DOHH2 (cell line): ENCODE data around the gene GIMAP7.

Experiments used
- H3F3A ChIP-seq: fragments of 200-600 bp; sonication (generic), shearing (Covaris generic); 2 replicates; pipeline ENCODE4 v1.6.0; 2016; ENCODE audit warnings: antibody characterized with exemption, mild to moderate bottlenecking; ENCODE audit not compliant: control insufficient read depth, insufficient read depth
- H3K27ac ChIP-seq: fragments of 200-600 bp; sonication (generic); 2 replicates; pipeline ENCODE4 v1.5.1; 2014; ENCODE audit warnings: low read depth, mild to moderate bottlenecking, low read length, moderate library complexity
- H3K27me3 ChIP-seq: fragments of 200-600 bp; sonication (generic); 2 replicates; pipeline ENCODE4 v1.6.1; 2014; ENCODE audit warnings: mild to moderate bottlenecking, low read length, mixed read lengths; ENCODE audit not compliant: control insufficient read depth
- H3K36me3 ChIP-seq: fragments of 200-600 bp; sonication (generic); 2 replicates; pipeline ENCODE4 v1.6.1; 2014; ENCODE audit warnings: mild to moderate bottlenecking, low read length, moderate library complexity, mixed read lengths; ENCODE audit not compliant: control insufficient read depth
- H3K4me1 ChIP-seq: fragments of 200-600 bp; sonication (generic); 2 replicates; pipeline ENCODE4 v1.6.1; 2014; ENCODE audit warnings: mild to moderate bottlenecking, low read length, mixed read lengths; ENCODE audit not compliant: control insufficient read depth
- H3K4me2 ChIP-seq: fragments of 200-600 bp; sonication (generic); 2 replicates; pipeline ENCODE4 v1.6.0; 2014; ENCODE audit warnings: mild to moderate bottlenecking, low read length, moderate library complexity
- H3K4me3 ChIP-seq: fragments of 200-600 bp; sonication (generic); 2 replicates; pipeline ENCODE4 v1.5.1; 2014; ENCODE audit warnings: mild to moderate bottlenecking, low read length, mixed read lengths
- H3K79me2 ChIP-seq: fragments of 200-600 bp; sonication (generic); 2 replicates; pipeline ENCODE4 v1.6.1; 2014; ENCODE audit warnings: mild to moderate bottlenecking, low read length, mixed read lengths; ENCODE audit not compliant: control insufficient read depth
- H3K9me2 ChIP-seq: fragments of 200-600 bp; sonication (generic); replicated peaks from 2 replicates; pipeline ENCODE4 v1.6.1; 2014; ENCODE audit warnings: mild to moderate bottlenecking, low read length, mixed read lengths; ENCODE audit not compliant: control insufficient read depth
- H3K9me3 ChIP-seq: fragments of 200-600 bp; sonication (generic); 2 replicates; pipeline ENCODE4 v1.6.1; 2014; ENCODE audit warnings: antibody characterized with exemption, low read length, mixed read lengths; ENCODE audit not compliant: control insufficient read depth, insufficient read depth
- H4K20me1 ChIP-seq: fragments of 200-600 bp; sonication (generic); 2 replicates; pipeline ENCODE4 v1.6.0; 2014; ENCODE audit warnings: low read depth, mild to moderate bottlenecking, antibody characterized with exemption, low read length, moderate library complexity; ENCODE audit not compliant: control insufficient read depth, insufficient read depth
- EZH2phosphoT487 ChIP-seq: fragments of 200-600 bp; sonication (generic); IDR thresholded peaks from 2 replicates; pipeline ENCODE4 v1.6.1; 2017; ENCODE audit warnings: borderline replicate concordance, mild to moderate bottlenecking, antibody characterized with exemption, low read length, moderate library complexity, mixed read lengths
- TF ChIP-seq, protein P1 (sequence below): fragments of 200-600 bp; sonication (generic); IDR thresholded peaks from one replicate; pipeline ENCODE4 v1.5.1; 2014; ENCODE audit warnings: antibody characterized with exemption, mild to moderate bottlenecking, low read depth, low read length; ENCODE audit not compliant: poor library complexity, severe bottlenecking

The GIMAP7 gene

DNA sequence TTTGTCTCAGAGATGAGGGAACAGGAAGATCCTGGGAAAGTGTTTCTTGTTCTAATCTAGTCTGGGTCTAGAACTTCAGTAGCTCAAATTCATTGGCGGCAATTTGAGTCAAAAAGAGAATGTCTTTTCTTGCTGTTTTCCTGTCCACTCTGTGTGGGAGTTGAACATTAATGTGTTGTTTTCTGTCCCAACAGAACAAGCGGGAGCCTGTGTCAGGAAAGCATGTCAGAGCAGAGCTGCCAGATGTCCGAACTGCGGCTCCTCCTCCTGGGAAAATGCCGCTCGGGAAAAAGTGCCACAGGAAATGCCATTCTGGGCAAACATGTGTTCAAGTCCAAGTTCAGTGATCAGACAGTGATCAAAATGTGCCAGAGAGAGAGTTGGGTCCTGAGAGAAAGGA, 48.2 kb upstream of the GIMAP7 start:
- no peak overlapping the region for H3K4me2 ChIP-seq
- peaks cover 10% of the 10 kb centered on the region; the same call in 1 of the 2 replicates for H3K27me3 ChIP-seq
- no peaks in the 10 kb centered on the region for H3F3A ChIP-seq
- TF ChIP-seq EZH2phosphoT487 = no peak
- TF ChIP-seq, protein P1, sequence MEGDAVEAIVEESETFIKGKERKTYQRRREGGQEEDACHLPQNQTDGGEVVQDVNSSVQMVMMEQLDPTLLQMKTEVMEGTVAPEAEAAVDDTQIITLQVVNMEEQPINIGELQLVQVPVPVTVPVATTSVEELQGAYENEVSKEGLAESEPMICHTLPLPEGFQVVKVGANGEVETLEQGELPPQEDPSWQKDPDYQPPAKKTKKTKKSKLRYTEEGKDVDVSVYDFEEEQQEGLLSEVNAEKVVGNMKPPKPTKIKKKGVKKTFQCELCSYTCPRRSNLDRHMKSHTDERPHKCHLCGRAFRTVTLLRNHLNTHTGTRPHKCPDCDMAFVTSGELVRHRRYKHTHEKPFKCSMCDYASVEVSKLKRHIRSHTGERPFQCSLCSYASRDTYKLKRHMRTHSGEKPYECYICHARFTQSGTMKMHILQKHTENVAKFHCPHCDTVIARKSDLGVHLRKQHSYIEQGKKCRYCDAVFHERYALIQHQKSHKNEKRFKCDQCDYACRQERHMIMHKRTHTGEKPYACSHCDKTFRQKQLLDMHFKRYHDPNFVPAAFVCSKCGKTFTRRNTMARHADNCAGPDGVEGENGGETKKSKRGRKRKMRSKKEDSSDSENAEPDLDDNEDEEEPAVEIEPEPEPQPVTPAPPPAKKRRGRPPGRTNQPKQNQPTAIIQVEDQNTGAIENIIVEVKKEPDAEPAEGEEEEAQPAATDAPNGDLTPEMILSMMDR = no peak
- H3K4me1 ChIP-seq = no peaks in the 10 kb centered on the region
- H3K79me2 ChIP-seq = no peaks in the 10 kb centered on the region
- no peaks in the 10 kb centered on the region for H4K20me1 ChIP-seq
- H3K9me2 ChIP-seq = no peaks in the 10 kb centered on the region
- no peak overlapping the region for H3K4me3 ChIP-seq
- H3K27ac ChIP-seq = no peak overlapping the region
- no peaks in the 10 kb centered on the region for H3K9me3 ChIP-seq
- no peaks in the 10 kb centered on the region for H3K36me3 ChIP-seq

GRCh38 chr7:150468241-150468640, 46.4 kb upstream of the GIMAP7 start:
- Histone ChIP-seq H3K4me2 (no peak overlapping the region), H3K9me2 (no peaks in the 10 kb centered on the region), H3K27me3 (peaks cover 10% of the 10 kb centered on the region; the same call in 1 of the 2 replicates), H3K4me1 (no peaks in the 10 kb centered on the region), H4K20me1 (no peaks in the 10 kb centered on the region), H3K79me2 (no peaks in the 10 kb centered on the region), H3K36me3 (no peaks in the 10 kb centered on the region), H3K27ac (no peak overlapping the region), H3K4me3 (no peak overlapping the region), H3F3A (no peaks in the 10 kb centered on the region), H3K9me3 (no peaks in the 10 kb centered on the region)
- TF ChIP-seq, protein P1 = no peak
- TF ChIP-seq EZH2phosphoT487 = no peak

GRCh38 chr7:150471886-150472285, 42.8 kb upstream of the GIMAP7 start:
- H3K4me2 ChIP-seq = no peak overlapping the region
- H3K36me3 ChIP-seq = no peaks in the 10 kb centered on the region
- no peak overlapping the region for H3K4me3 ChIP-seq
- H3K27me3 ChIP-seq = peaks cover 9% of the 10 kb centered on the region; the same call in 1 of the 2 replicates
- no peaks in the 10 kb centered on the region for H3K4me1 ChIP-seq
- no peaks in the 10 kb centered on the region for H3F3A ChIP-seq
- H4K20me1 ChIP-seq = no peaks in the 10 kb centered on the region
- H3K9me2 ChIP-seq = no peaks in the 10 kb centered on the region
- H3K9me3 ChIP-seq = no peaks in the 10 kb centered on the region
- no peaks in the 10 kb centered on the region for H3K79me2 ChIP-seq
- TF ChIP-seq EZH2phosphoT487 = no peak
- TF ChIP-seq, protein P1 = no peak
- no peak overlapping the region for H3K27ac ChIP-seq
